Skin of body (tissue), 2 donors: ENCODE data around the gene PPP1R14B. TPM values are rescaled to one million over a fixed set of nuclear protein-coding genes. Genes with fewer than 3 reads are reported as not detected.

Experiments used
- DNase-seq: peaks from one replicate; lab custom pipeline; 2025; lab: John Stamatoyannopoulos, UW
- total RNA-seq: library from RNA; depleted of rRNA; stranded (reverse); fragments of >200 nt; gene quantifications from one replicate; pipeline ENCODE4 v1.2.3, GENCODE V29; 2014

PPP1R14B gene
- total RNA-seq: 43.1 TPM

GRCh38 chr11:64246871-64247728 is at the start of gene PPP1R14B:
Gene PPP1R14B, minus strand, starts transcription at chr11:64246943. Its CDS starts 270 bp downstream, at chr11:64246673.
- peak; percentile 71 for DNase-seq

- DNase-seq: peak; percentile 22
Measured at GRCh38 chr11:64296236-64296635, 49.5 kb upstream of the PPP1R14B start.

GRCh38 chr11:64295760-64296159 is 49.0 kb upstream of the PPP1R14B start:
- DNase-seq: no peak

DNA sequence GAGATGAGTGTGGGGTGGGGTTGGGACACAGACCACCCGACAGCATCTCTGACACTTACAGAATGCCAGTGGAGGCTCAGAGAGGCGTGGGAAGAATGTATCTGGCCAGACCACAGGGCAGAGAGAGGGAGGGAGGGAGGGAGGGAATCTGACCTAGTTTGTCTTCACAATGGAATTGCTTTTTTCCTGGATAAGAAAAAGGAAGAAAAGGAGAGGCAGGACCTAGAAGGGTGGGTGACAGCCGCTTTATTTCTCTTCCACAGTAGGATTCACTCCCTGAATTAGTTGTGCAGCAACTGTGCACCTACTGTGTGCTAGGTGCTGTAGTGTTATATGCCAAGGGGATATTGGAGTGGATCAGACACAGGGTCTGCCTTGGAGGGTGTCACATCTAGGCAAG is 48.0 kb upstream of the PPP1R14B start:
- no peak for DNase-seq

DNA sequence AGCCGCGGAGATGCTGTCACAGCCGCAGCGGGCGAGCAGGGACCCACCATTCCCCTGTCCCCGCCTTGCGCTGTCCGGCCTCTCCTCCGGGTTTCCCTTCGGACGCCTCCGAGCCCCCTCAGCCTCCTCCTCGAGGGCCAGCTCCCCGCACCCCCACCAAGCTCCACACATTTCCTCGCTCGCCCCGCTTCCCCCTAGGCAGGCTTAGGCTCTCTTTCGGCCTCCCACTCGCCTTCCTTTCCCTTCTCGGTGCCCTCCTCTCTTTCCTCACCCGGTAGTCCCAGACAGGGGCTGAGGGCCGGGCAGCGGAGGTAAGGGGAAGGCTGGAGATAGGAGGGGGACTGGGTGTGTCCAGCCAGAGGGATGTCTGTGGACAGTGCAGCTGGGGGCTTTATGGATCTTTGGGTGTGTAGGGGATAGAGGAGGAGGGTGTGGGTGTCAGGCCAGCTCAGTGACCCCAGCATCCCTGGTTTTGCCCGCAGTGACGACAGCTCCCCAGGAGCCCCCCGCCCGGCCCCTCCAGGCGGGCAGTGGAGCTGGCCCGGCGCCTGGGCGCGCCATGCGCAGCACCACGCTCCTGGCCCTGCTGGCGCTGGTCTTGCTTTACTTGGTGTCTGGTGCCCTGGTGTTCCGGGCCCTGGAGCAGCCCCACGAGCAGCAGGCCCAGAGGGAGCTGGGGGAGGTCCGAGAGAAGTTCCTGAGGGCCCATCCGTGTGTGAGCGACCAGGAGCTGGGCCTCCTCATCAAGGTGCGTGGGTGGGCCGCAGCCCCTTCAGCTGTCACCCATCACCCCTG is 45.9 kb upstream of the PPP1R14B start:
- DNase-seq: no peak

DNA sequence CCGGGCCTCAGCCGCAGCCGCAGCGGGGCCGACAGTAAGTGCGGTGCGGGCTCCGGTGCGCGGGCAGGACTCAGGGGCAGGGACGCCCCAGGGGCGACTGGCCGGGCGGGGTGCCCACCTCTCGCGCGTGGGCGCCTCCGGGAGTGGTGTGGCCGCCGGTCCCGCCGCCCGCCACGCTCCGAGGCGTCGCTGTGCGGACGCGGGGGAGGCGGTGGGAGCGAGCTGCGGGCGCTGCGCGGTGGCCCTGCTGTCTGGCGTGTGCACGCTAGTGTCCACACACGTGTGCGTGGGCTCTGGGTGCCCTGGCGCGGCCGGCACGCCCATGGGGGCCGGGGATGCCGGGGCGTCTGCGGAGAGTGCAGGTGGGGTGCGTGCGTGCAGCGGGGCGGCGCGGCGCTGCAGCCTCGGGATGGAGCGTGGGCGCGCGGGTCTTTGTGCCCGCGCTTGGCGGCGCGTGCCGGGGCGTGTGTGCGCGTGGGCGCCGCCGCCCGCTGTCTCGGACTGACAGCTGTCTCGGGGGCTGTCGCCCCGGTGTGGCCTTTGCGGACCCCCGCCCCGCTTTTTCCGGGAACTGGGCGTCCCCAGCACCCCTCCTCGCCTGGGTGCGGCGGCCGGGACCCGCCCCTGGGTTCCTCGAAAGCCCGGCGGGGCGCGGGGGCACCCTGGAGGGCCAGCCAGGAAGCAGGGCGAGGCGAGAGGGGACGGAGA is 45.2 kb upstream of the PPP1R14B start:
- DNase-seq: no peak

DNA sequence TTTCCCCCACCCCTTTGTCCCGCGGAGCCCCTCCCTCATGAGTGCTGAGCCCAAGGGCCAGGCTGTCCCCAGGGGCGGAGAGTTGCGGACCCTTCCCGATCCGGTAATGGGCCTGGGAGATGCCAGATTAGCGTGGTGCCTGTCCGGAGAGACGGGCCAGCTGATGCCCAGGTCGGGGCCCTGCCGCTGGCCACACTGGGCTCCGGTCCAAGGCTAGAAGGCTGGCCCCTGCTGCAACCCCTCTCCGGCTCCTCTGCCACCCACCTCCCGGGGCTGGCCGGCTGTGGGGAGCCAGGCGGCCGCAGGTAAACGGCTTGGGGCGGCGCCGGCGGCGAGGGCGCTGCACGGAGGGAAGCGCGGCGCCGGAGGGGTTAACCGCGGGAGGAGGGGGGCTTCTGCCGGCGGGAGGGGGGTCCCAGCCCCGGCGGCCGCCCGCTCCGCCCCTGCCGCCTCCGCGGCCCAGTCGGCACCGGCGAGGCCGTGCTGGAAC is 44.6 kb upstream of the PPP1R14B start, which contains the start of gene KCNK4:
KCNK4 (plus strand) TSS at position 41 of the 490 bp plus-strand sequence. CDS start 1,717 bp downstream, outside the sequence.
- DNase-seq: no peak

- DNase-seq: no peak
Measured at GRCh38 chr11:64290352-64291261, 43.9 kb upstream of the PPP1R14B start.

DNA sequence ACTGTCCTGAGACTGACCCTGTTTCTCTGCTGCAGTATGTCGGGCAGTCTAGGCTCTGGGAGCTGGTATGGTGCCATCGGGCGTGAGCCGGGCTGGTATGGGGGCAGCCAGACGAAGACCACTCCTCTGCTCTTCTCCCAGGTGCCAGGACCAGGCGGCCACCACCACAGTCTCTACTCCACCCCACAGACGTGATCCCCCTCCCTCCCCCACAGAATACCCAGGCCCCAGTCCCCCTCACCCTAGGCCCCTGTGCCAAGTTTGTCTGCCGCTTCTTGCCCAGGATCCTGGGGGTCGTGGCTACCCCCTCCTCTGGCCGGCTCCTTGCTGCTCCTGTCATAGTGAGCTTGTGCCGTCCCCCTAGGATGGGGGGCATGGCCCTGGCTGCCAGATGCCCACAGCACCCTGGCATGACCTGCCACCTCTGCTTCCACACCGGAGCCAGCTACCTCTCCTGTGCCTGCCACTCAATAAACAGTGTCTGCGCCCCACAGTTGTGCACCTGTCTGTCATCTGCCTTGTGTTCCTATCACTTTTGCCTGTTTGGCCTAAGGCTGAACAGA is 42.3 kb upstream of the PPP1R14B start:
- no peak for DNase-seq

GRCh38 chr11:64288353-64288750 is 41.6 kb upstream of the PPP1R14B start:
- no peak for DNase-seq

DNA sequence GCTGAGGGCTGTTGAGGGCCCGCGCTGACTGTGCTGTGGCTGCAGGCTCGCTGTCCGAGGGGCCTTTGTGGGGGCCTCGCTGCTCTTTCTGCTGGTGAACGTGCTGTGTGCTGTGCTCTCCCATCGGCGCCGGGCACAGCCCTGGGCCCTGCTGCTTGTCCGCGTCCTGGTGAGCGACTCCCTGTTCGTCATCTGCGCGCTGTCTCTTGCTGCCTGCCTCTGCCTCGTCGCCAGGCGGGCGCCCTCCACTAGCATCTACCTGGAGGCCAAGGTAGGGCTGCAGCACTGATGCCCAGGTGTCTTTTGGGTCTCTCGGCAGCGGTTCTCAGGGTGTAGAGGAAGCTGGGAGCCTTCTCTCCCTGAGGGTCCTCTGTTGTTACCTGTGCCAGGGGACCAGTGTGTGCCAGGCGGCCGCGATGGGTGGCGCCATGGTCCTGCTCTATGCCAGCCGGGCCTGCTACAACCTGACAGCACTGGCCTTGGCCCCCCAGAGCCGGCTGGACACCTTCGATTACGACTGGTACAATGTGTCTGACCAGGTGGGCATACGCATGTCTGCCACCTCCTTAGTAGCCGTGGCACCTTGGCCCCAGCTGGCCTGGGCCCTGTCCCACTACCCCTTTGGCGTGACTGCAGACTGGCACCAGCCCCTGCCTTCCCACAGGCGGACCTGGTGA is 41.1 kb upstream of the PPP1R14B start:
- DNase-seq: no peak

- DNase-seq: no peak
Measured at GRCh38 chr11:64286801-64287159, 40.0 kb upstream of the PPP1R14B start.

- DNase-seq: no peak
Measured at GRCh38 chr11:64285885-64286800, 39.4 kb upstream of the PPP1R14B start.

- DNase-seq: peak; percentile 86
Measured at GRCh38 chr11:64284962-64285884, 38.5 kb upstream of the PPP1R14B start, which contains the start of gene GPR137. Gene GPR137, plus strand, starts transcription at chr11:64285848. Its CDS starts 677 bp downstream, at chr11:64286525.

DNA sequence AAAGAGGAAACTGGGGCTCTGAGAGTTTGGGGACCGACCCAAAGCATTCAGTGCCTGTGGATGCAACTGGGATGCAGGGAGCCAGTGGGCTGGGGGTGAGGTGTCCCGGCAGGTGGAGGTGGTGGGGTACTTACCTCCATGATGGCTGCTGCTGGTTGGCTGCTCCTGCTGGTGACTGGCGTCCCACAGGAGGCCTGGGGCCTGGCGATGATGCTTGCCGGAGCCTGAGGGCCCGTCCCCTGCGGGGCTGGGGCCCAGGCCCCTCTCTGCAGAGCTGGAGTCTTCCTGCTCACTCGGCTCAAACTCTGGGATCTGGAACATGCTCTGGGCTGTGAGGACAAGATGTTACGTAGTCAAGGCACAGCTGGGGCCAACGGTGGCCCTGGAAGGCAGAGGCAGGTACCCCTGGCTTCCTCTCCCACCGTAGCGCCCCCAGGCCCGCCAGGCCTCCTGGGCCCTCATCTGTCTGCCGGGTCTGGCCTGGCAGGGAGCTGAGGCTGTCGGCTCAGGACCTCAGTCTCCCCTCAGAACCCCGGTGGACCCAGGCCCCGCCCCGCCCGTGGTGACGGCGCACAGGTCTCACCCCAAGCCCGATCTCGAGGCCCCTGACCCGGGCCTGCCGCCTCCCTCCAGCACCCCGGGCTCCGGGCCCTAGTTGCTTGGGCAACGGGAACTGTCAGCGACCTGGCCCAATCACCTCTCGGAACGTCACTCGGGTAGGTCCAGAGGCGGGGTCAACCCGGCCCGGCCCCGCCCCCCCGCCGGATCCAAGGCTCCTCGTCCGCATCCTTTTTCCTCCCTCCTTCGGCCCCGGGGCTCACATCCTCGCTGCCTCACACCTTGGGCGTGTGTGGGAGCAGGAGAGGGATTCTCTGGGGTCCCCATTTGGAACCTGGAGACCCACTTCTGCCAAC is 37.6 kb upstream of the PPP1R14B start, which contains the start of gene BAD:
BAD (minus strand) TSS at position 618 of the 914 bp plus-strand sequence; CDS start at position 321, 297 bp downstream.
- DNase-seq: peak; percentile 93

GRCh38 chr11:64283092-64283491 is 36.3 kb upstream of the PPP1R14B start:
- DNase-seq: no peak
